ENCODE results near the gene ISM1.

GRCh38 chr20:13278812-13279570, 57.9 kb downstream of the ISM1 start:
- TF ChIP-seq BACH2 (CRISPR knock-in tag; IDR thresholded peaks at IDR 0.05; ENCODE audit: borderline replicate concordance) (no peak), PPARA (CRISPR knock-in tag; IDR thresholded peaks at IDR 0.05; ENCODE audit: borderline replicate concordance) (no peak), ZC3H10 (CRISPR knock-in tag; IDR thresholded peaks at IDR 0.05) (no peak)
- TF ChIP-seq, protein P1, sequence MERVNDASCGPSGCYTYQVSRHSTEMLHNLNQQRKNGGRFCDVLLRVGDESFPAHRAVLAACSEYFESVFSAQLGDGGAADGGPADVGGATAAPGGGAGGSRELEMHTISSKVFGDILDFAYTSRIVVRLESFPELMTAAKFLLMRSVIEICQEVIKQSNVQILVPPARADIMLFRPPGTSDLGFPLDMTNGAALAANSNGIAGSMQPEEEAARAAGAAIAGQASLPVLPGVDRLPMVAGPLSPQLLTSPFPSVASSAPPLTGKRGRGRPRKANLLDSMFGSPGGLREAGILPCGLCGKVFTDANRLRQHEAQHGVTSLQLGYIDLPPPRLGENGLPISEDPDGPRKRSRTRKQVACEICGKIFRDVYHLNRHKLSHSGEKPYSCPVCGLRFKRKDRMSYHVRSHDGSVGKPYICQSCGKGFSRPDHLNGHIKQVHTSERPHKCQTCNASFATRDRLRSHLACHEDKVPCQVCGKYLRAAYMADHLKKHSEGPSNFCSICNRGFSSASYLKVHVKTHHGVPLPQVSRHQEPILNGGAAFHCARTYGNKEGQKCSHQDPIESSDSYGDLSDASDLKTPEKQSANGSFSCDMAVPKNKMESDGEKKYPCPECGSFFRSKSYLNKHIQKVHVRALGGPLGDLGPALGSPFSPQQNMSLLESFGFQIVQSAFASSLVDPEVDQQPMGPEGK (CRISPR knock-in tag; IDR thresholded peaks at IDR 0.05; ENCODE audit: borderline replicate concordance) = no peak
